HFFc6 (cell line): Measurements from ENCODE around the gene FHIP1B. TPM values are rescaled to one million over a fixed set of nuclear protein-coding genes. Genes with fewer than 3 reads are reported as not detected.

Experiments used
- DNase-seq: peaks from one replicate; pipeline ENCODE4 v3.0.0-alpha.2; 2018
- H3K27ac Mint-ChIP-seq: 2 replicates; pipeline ENCODE4 v1.8.0; 2020; ENCODE audit warnings: mild to moderate bottlenecking, mixed read lengths
- H3K27me3 Mint-ChIP-seq: 2 replicates; pipeline ENCODE4 v1.8.0; 2021; ENCODE audit warnings: mild to moderate bottlenecking, moderate library complexity, mixed read lengths; ENCODE audit not compliant: insufficient read depth
- H3K36me3 Mint-ChIP-seq: 2 replicates; pipeline ENCODE4 v1.8.0; 2021; ENCODE audit warnings: low read depth, mixed read lengths
- H3K4me1 Mint-ChIP-seq: 2 replicates; pipeline ENCODE4 v1.8.0; 2020; ENCODE audit warnings: low read depth, mixed read lengths
- H3K4me3 Mint-ChIP-seq: 2 replicates; pipeline ENCODE4 v1.8.0; 2020; ENCODE audit warnings: mild to moderate bottlenecking, moderate library complexity, mixed read lengths
- H3K9me3 Mint-ChIP-seq: 2 replicates; pipeline ENCODE4 v1.8.0; 2020; ENCODE audit warnings: mild to moderate bottlenecking, mixed read lengths
- CTCF ChIP-seq: fragments of 200-600 bp; sonication (generic); IDR thresholded peaks from 2 replicates; pipeline ENCODE4 v1.5.0; 2021; ENCODE audit warnings: antibody characterized with exemption, mild to moderate bottlenecking
- total RNA-seq, 6 experiments: library from RNA; stranded (reverse); fragmentation: NEBNext Ultra II Directional; extraction: Animal tissue kit (Norgen Biotek cat#: 25700); gene quantifications; 2 replicates in 1 of 6; 3 replicates in 5 of 6; pipeline ENCODE4 v1.2.3, GENCODE V29; 2021

Gene FHIP1B
- total RNA-seq, 6 experiments from 2014 or later: 12.7 to 15.6 (median 14.7) TPM

DNA sequence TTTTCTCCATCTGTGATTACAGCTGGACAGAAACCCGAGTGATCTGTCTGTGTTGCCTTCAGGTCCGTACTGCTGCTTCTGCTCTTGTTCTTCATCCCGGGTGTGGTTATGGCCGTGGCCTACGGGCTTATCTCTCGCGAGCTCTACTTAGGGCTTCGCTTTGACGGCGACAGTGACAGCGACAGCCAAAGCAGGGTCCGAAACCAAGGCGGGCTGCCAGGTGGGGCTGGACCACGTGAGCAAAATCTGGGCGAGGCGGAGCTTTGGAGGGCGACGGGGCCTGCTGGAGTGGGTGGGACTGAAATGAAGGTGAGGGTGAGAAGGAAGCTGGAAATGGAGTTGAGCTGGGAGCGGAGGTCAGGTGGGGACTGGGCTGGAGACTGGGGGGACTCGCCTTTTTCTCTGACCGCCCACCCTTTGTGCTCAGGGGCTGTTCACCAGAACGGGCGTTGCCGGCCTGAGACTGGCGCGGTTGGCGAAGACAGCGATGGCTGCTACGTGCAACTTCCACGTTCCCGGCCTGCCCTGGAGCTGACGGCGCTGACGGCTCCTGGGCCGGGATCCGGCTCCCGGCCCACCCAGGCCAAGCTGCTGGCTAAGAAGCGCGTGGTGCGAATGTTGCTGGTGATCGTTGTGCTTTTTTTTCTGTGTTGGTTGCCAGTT is 36.3 kb upstream of the FHIP1B start:
- TF ChIP-seq CTCF: no peak
- Mint-ChIP-seq H3K4me3 (no peak overlapping the region), H3K27me3 (peaks cover 14% of the 10 kb centered on the region), H3K27ac (no peak overlapping the region), H3K9me3 (no peaks in the 10 kb centered on the region), H3K36me3 (no peaks in the 10 kb centered on the region), H3K4me1 (peaks cover 5% of the 10 kb centered on the region; the same call in 1 of the 2 replicates)
- no peak for DNase-seq

GRCh38 chr11:6269994-6270393 is 35.6 kb upstream of the FHIP1B start:
- Mint-ChIP-seq H3K36me3 (no peaks in the 10 kb centered on the region), H3K4me3 (no peak overlapping the region), H3K27ac (no peak overlapping the region), H3K9me3 (no peaks in the 10 kb centered on the region), H3K27me3 (peaks cover 12% of the 10 kb centered on the region), H3K4me1 (peaks cover 5% of the 10 kb centered on the region; the same call in 1 of the 2 replicates)
- DNase-seq: no peak
- TF ChIP-seq CTCF: no peak

DNA sequence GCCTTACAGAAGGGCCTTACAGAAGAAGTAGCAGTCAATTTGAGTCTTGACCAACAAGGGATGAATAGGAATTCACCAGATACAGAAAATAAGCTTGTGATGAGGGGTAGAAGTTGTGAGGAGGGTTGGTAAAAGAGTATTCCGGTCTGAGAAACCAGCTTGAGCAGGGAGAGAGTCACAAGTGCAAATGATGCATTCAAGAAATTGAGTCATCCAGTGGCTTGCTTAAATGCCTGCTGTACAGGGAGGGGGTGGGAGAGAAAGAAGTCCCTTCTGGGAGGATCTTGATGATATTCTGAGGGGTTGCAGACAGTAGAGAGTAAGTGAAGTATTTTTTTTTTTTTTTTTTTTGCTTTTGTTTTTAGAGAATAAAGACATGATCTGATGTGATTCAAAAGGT is 34.4 kb upstream of the FHIP1B start:
- Mint-ChIP-seq H3K9me3 (no peaks in the 10 kb centered on the region), H3K36me3 (no peaks in the 10 kb centered on the region), H3K27ac (no peak overlapping the region), H3K27me3 (peaks cover 14% of the 10 kb centered on the region), H3K4me1 (peaks cover 5% of the 10 kb centered on the region; the same call in 1 of the 2 replicates), H3K4me3 (no peak overlapping the region)
- no peak for DNase-seq
- no peak for TF ChIP-seq CTCF

DNA sequence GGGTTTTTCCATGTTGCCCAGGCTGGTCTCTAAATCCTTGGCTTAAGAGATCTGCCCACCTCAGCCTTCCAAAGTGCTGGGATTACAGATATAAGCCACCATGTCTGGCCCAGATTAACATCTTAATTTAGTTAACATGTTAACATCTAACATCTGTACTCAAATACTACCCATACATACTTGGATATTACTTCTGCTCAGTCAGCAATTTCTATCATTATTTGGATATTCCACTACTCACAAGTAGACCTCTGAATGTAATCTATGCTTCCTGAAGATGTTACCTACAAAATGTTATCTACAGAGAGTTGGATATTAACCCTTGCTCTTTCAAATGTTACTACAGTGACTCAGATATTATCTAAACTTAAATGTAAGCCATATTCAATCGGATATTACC is 29.2 kb upstream of the FHIP1B start:
- Mint-ChIP-seq H3K27me3 (peaks cover 13% of the 10 kb centered on the region), H3K36me3 (no peaks in the 10 kb centered on the region), H3K4me3 (no peak overlapping the region), H3K27ac (no peak overlapping the region), H3K4me1 (peaks cover 2% of the 10 kb centered on the region; the same call in 1 of the 2 replicates), H3K9me3 (no peaks in the 10 kb centered on the region)
- DNase-seq: no peak
- TF ChIP-seq CTCF: no peak

- Mint-ChIP-seq H3K36me3 (no peaks in the 10 kb centered on the region), H3K27me3 (peaks cover 11% of the 10 kb centered on the region), H3K4me1 (no peaks in the 10 kb centered on the region), H3K9me3 (no peaks in the 10 kb centered on the region), H3K4me3 (no peak overlapping the region), H3K27ac (no peak overlapping the region)
- no peak for DNase-seq
- no peak for TF ChIP-seq CTCF
Observed at GRCh38 chr11:6260207-6260726, 25.8 kb upstream of the FHIP1B start.
